Prostate gland (tissue), 2 donors: ENCODE results near the gene FFAR1.

Source experiments
- CTCF ChIP-seq, 4 experiments: fragments of 200-600 bp in 2 of 4; fragments of 450-650 bp in 2 of 4; sonication (generic) in 2 of 4; IDR thresholded peaks; 1 replicate in 3 of 4; 2 replicates in 1 of 4; pipeline ENCODE4 v1.5.1; 2016 to 2019; ENCODE audit warnings: antibody characterized with exemption in 4 of 4, mild to moderate bottlenecking in 2 of 4, moderate library complexity in 2 of 4
- POLR2A ChIP-seq: fragments of 450-650 bp; IDR thresholded peaks from one replicate; pipeline ENCODE4 v1.6.1; 2016; ENCODE audit warnings: antibody characterized with exemption, mild to moderate bottlenecking
- POLR2AphosphoS5 ChIP-seq: sonication (generic); formaldehyde crosslinking; IDR thresholded peaks from one replicate; pipeline ENCODE4 v1.6.1; 2017; ENCODE audit warnings: antibody characterized with exemption

DNA sequence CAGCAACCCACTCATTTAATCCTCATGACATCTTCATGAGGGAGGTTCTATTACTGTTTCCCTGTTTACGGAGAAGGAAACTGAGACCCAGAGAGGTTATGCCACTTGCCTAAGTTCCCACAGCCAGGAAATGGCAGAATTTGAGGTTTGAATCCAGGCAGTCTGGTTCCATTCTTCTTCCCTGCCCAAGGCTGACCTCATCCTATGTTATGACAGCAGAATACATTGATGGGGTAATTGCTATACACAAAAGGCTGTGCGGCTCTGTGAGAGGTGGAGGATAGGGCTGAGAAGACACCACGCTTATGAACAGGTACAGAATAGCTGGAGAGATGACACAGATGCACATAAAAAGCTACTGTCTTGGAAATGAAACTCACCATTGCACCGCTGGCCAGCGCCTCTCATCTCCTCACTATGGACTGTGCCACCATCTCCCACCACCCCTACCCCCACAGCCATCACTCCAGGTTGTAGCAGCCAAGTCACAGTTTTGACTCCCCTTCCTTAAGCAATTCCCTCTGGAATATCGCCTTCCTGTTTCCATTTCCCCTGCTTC lies 44.3 kb upstream of the FFAR1 start:
- TF ChIP-seq CTCF (IDR thresholded peaks at IDR 0.05) = no peak
- no peak for TF ChIP-seq POLR2A
- TF ChIP-seq POLR2AphosphoS5 = no peak
